SK-N-SH (cell line): ENCODE data around the gene MEIS2.

ENCODE experiments used
- CTCF ChIP-seq: fragments of 200-600 bp; sonication (generic); IDR thresholded peaks from 2 replicates; pipeline ENCODE4 v1.6.1; 2017; ENCODE audit warnings: antibody characterized with exemption, mild to moderate bottlenecking, moderate library complexity
- ELF1 ChIP-seq: IDR thresholded peaks from 2 replicates; pipeline ENCODE4 v1.4.0; 2012
- GABPA ChIP-seq: IDR thresholded peaks from 2 replicates; pipeline ENCODE4 v1.4.0; 2012; ENCODE audit warnings: low read depth, mild to moderate bottlenecking
- RAD21 ChIP-seq: IDR thresholded peaks from 2 replicates; pipeline ENCODE4 v1.6.1; 2012; ENCODE audit warnings: mild to moderate bottlenecking, low read length

GRCh38 chr15:36941798-36942197 is 158.6 kb downstream of the MEIS2 start:
- TF ChIP-seq CTCF: no peak
- no peak for TF ChIP-seq ELF1
- no peak for TF ChIP-seq GABPA
- no peak for TF ChIP-seq RAD21
